Measurements from ENCODE around the gene TSPAN9.

The TSPAN9 gene

DNA sequence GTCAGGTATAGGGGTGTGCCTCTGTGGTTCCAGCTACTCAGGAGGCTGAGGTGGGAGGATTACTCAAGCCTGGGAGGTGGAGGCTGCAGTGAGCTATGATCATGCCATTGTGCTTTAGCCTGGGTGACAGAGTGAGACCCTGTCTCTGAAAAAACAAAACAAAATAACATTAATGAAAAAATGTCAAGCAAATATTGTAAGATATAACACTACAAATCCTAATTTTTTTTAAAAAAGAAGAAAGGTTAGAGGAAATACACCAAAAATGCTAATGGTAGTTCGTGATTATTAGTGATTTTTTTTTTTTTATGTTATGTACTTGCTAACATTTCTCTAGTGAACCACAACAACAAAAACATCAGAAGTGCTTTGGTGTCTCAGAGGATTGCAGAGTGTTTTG lies 47.7 kb downstream of the TSPAN9 start:
- no peak for DNase-seq (ENCODE audit: low read depth)

DNA sequence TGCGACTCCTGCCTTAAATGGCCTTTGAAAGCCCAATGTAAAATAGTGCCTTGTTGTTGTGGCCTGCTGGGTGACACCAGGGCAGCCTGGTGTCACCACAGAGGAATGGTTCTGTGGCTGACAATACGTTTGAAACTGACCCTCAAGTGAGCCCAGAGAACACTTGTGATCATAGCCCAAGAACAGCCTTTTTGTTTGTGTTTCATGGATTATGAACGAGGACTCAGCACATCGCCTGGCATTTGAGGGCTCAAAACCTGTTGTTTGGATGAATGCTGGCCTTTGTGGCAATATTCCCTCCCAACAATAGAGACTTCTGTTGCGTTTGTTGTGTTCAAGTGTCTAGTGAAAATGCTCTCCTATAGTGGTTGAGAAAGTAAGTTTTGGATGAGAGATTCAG lies 48.5 kb downstream of the TSPAN9 start:
- no peak for DNase-seq (ENCODE audit: low read depth)

DNA sequence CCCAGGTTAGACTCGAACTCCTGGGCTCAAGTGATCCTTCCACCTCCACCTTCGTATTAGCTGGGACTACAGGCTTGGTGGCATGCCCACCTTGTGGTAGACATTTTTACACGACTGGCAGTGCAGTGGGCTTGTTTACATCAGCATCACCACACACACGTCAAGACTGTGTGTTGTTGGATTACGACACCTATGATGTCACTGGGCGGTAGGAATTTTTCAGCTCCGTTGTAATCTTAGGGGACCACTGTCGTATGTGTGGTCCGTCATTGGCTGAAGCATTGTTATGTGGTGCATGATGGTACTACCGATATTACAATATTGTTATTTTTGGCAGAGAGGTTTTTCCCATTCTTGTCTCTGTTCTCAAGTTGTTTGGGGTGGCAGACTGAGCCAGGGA lies 50.7 kb downstream of the TSPAN9 start:
- DNase-seq (ENCODE audit: low read depth): peak; percentile 72

DNA sequence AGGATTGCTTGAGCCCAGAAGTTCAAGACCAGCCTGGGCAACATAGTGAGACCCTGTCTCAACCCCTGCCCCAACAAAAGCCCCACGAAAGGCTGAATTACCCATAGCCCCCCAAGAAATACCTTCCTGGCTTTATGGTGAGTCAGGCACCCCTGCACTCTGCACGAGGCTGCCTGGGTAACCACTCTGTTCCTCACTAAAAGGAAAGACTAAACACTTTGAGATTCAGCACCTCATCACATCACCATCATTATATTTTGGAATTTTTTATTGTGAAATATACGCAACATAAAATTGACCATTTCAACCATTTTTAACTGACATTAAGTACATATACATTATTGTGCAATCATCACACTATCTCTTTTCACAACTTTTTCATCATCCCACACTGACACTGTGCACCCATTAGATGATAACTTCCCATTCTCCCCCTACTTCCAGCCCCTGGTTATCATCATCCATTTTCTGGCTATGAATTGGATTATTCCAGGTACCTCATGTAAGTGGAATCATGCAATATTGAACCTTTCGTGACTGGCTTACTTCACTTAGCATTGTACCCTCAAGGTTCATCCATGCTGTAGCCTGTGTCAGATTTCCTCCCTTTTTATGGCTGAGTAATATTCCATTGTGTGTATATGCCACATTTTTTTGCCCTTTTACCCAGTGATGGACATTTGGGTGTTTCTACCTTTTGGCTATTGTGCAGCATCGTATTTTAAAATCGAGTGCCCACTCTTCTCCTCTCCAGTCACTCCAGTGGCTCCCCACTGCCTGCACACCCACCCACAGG lies 51.5 kb downstream of the TSPAN9 start:
- no peak for DNase-seq (ENCODE audit: low read depth)

DNA sequence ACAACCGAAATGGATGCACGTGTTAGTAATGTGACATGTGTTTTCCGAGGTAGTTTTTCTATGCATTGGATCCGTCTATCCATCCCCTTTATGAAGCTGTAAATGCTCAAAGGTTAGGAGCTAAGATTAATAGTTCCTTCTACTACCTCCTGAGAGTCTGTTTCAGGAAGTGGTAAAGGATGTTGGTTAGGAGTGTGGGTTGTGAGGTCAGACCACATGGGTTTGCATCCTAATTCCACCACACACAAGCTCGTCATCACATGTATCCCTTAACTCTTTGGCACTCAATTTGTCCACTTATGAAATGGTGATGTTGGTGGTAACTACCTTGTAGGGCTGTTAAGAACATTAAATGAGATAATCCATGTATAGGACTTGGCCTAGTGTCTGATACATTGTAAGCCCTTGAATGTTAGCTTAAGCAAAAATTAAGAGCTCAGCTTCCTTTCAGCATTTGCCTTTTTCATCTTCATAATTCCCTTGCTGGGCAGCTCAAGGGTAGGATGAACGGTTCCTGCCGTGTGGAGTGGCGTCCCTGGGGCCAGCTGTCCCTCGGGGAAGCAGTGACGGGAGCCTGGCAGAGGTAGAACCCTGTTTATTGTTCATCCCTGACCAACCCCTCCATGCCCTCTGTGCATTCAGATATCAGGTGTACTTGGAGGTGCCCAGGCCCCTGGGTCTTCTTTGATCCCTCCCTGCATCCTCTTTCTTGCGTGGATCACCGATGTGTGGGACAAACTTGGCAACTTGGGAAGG lies 52.3 kb downstream of the TSPAN9 start:
- DNase-seq (ENCODE audit: low read depth): peak; percentile 35

DNA sequence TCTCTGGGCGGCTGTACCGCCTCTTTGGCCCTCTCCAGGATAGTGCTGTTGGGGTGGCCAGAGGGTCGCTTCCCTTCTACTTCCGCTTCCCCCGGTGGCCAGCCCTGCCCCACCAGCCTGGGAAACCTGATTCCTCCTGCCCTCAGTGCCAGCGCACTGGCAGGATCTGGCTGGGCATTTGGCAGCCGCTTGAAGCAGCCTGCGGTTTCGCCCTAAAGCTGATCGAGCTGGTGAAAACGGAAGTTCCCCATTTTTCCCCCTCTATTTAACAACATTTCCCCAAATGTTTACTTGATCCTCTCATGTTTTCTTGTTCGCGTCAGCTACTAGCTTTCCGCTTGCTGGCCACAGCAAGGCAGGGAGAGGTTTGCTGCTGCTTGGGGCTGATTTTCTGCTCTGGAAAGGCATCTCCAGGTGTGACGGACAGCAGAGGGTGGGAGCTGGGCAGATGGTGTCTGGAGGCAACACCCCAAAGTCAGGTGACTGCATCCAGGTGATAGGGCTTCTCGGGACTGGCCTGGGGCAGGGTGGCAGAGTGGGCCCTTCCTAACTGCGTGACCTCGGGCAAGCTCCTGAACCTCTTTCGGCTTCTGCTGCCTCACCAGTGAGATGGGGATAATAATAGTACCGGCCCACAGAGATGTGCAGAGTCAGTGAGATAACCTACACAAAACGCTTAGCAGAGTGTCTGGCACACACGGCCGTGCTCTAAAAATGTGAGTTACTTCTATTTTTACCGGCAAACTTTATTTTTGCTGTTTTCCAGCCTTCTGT lies 53.1 kb downstream of the TSPAN9 start:
- peak; percentile 70 for DNase-seq (ENCODE audit: low read depth)

DNA sequence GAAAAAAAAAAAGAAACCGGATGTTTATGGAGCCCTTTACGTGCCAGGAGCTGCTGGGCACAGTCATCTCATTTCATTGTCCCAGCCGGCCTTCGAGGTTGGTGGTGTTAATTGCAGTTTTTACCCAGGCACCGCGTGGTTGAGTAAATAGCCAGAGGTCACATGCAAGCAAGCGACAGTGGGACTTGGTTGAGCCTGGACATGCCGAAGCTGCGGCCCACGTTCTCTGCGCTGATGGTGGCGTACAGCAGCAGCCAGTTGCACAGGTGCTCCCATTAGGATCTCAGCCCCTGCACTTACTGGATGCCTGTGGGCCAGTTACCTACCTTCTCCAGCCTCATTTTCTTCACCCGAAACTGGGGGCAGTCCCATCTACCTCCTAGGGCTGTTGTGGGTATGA lies 54.0 kb downstream of the TSPAN9 start:
- no peak for DNase-seq (ENCODE audit: low read depth)

DNA sequence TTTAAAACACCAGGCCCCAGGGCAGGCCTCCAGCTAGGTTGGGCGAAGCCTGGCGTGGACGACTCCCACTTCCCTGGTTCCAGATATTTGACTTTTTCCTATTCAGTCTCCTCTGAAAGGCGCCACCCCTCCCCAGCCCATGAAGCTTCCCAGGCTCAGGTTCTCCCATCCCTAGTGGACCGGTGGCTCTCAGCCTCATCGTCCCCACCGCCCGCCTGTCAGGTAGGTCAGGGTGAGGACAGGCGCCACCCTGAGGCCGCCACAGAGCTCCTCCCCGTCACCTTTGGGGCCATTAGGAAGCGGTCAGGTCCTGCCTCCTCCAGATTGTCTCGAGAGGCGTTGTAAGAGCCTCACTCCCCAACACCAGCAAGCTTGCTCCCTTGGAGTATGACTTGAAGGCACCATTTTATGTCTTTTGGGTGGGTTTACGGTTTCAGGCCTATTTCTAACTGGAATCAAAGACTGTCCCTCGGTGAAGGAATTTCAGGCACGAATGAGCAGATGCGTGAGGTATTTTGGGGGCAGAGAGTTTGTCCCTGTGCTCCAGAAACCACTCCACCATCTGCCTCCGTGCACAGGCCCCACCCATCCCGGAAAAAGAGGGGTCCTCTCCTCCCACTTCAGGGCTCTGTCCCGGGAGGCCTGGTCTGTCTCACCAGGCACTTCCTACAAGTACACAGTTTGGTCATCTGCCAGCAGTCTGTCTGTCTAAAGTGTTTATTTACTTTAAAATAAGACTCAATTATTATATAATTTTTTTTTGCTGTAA lies 55.6 kb downstream of the TSPAN9 start:
- DNase-seq (ENCODE audit: low read depth): peak; percentile 22

DNA sequence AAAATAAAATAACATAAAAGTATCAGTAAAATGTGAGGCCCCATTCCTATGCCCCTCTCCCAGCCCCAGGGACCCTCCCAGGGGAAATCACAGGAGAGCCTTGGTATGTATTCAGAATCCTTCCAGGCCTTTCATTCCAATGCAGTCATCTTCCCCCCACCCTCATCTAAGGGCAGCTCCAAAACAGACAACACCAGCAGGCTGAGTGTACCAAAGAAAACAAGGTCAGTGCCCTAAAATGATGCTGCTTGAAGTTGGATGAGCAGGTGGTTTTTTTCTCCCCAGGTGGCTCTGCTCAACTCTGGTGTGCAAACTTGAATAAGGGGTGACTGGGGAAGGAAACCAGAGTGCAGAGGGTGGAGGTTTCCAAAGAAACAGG lies 56.2 kb downstream of the TSPAN9 start:
- no peak for DNase-seq (ENCODE audit: low read depth)

DNA sequence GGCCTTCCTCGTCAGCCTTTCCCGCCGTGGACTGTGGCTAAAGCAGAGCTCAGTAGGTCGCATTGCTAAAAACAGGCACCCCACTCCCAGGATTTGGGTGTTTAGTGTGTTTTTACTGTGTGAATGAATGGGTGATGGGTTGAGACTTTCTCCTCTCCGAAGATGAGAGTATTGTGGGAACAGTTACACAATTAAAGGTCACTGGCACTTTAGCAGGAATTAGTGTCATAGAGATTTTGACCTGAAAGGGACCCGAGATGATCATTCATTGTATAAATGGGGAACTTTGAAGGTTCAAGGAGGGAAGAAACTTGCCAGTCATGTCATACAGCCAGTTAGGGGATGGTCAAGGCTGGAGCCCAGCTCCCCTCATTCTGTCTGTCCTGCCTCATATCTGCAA lies 56.9 kb downstream of the TSPAN9 start:
- DNase-seq (ENCODE audit: low read depth): no peak

DNA sequence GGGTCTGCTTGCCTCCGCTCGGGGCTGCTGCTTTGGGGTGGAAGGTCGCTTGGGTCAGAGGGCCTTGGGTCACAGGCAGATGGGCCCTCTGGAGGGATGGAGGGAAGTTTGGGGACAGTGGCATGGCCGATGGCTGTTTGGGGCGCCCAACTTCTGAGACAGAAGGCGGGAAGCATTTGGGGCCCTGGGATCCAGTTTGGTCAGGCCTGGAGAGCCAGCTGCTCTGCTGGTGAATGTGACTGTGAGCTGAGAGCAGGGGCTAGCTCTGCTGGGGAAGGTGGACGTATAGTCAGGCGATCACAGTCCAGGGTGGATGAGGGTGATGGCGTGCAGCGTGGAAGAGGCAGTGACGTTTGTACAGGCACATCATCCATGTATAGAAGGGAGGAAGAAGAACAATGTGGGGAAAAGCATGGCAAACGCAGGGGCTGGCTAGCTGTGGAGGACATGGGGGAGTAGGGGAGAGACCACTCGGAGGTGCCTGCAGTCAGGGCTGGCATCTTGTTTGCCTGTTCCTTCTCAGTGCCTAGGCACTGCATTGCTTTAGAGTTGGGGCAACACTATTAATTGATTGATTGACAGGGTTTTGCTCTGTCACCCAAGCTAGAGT lies 57.5 kb downstream of the TSPAN9 start:
- no peak for DNase-seq (ENCODE audit: low read depth)

DNA sequence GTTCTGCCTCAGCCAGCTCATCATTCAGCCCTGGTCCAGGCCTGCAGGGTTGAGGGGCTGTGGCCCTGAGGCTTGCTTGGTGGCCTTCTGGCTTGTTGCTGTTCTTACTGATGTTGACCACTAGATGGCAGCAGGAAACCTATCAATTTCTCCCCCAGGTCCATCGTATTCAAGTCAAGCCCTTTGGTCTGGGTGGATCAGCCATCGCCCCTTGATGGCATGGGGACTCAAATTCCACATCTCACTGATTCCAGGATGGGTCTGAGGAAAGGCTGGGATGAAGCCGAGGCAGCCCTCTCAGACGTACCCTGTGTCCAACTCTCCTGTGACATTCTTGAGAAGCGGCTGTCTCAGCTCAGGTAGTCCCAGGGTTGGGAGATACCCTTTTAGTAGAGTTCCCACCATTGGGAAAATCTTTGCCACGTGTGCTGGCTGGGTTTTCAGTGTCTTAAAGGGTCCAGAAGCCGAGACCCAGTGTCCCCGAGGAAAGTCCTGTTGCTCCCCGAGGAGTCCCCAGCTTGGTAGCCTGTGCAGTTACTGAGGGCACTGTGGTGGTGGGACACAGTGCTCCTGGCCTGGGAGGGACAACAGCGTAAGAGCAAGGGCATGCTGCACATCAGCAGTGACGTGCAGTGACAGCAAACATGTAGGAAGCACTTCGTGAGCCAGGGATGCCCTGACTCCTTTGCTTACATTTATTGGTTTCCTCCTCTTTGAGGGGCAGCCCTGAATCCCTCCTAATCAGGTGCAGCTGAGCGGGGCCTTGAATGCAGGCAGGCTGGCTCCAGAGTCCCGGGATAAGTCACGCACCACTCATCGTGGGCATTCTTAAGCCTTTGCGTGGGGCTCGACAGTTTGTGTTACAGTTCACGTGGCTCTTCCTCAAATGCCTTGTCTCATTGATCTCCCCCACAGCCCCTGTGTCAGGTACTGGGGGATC lies 58.6 kb downstream of the TSPAN9 start:
- DNase-seq (ENCODE audit: low read depth): peak; percentile 63

DNA sequence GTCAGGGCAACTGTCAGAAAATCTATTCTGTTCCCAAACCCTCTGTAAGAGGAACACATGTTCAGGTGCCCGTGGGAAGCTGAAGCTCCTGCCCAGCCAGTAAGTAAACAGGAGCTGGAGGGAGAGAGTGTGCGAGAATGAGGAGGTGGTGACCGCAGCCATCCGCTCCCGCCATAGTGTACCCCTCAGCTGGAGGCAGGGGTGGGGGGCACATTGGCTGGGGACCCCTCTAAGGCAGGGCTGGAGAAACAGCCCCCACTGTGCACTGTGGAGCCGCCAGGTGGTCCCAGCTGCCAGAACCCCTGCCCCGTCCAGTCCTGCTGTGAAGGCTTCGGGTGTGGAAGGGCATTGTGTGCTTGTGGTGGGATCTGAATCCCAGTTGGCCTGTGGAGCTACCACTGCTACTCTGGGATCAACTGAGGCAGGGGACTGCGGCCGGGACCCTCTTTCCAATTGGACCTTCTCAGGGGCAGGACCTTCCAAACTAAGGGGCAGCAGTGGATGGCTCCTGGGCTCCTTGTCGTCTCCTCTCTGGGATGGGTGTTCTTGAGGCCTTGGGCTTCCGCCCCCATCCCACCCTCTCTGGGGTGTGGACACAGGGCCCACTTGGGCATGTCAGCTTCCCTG lies 59.6 kb downstream of the TSPAN9 start:
- DNase-seq (ENCODE audit: low read depth): no peak

DNA sequence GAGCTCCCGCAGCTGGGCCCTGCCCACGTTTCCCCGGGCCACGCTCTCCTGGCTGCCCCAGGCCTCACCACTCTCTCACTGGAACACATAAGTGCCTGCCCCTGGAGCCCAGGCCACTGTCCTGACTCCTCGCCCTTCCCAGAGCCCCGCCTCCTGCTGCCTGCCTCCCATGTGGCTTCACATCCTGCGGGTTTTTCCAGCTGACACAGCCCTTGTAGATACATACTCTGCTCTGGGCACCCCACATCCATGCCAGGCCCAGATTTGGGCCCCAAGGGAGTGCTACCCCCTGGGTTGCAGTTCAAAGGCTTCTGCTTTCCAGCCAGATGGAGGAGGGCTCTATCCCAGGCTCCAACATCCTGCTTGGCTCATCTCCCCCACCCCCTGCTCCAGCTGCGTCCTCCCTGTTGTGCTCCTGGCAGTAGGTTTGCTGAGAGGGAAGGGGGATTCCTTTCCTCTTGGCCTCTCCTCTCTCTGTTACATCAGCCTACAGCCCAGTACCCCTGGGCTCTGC lies 60.1 kb downstream of the TSPAN9 start:
- peak; percentile 34 for DNase-seq (ENCODE audit: low read depth)

DNA sequence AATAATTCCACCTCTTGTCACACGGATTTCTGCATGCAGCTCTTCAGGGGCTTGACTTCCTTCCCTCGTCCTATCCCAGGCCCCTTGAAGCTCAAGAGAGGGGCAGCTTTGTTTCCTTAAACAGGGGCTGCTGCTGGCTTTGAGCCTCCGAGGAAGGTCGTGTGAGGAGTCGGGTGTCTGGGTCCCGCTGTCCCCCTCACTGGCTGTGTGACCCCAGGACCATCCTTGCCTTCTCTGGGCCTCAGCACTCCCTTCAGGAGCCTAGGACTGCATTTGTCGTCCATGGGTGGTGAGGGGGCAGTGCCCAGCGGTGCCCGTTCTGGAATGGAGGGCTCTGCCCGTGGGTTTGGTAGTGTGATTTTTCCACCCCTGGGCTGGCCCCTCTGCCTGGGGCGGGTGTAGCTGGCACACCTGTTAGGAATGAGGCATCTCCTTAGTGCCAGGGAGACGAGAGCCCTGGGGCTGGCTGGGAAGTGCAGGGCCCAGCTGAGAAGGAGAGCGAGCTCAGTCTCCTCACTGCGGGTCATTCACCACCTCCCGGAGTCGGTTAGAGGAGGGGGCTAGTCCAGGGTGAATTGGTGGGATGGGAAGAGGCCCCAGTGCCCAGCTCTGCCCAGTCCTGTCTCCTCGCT lies 60.8 kb downstream of the TSPAN9 start:
- DNase-seq (ENCODE audit: low read depth): no peak

DNA sequence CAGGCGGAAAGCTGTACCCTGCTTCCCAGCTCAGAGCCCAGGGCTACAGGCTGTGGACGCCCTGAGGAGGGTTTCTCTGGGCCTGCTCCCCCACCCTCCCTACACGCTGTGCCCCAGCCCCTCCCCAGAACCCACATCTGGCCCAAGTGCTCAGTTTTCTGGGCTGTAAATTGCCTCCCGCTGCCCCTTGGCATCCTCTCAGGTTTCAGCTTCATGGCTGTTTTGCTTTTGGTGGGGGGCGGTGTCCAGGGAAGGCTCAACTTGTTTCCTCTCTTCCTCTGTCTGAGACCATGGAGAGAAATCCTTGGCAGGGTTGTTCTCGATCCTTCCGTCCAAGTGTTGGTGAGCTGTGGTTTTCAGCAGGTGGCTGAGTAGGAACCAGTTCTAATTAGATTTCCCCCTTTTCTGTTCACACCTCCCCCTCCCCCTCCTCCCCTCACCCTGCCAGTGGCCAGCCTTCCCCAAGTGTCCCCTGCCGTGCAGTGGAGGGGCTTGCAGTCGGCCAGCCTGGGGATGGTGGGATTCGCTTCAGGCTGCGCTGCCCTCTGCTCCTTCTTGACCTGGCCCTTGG lies 61.8 kb downstream of the TSPAN9 start:
- no peak for DNase-seq (ENCODE audit: low read depth)

DNA sequence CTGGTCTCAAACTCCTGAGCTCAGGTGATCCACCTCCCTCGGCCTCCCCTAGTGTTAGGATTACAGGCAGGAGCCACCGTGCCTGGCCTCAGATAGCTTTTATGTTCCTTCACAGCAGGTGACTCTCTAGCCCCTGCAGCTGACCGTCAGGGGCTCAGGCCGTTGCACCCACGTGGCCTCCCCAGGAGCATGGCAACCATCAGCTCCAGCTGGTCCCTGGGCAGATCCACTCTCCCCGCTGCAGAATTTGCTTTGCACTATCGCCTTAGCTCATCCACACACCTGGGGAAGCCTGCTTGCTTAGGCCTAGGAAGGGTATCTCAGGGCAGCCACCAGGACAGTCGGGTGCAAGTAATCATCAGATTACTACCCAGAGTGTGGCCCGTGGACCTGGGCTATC lies 62.6 kb downstream of the TSPAN9 start:
- no peak for DNase-seq (ENCODE audit: low read depth)

DNA sequence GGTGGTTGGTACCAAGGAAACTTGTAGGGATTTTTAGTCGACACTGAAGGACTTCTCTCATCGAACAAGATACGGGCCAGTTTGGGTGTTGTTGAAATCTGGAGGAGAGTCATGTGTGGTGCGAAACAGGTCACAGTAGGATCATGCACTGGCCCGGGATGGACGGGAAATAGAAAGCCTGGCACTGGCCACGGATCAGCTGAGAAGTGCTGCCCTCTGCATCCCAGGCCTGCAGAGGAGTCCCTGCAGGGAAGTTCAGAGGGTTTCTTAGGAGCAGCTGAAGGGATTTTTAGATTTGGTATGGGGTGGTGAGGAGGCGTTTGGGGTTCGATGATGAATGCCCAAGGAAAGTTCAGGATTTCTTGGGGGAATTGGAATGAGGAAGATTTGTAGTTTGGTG lies 63.1 kb downstream of the TSPAN9 start:
- DNase-seq (ENCODE audit: low read depth): no peak
